GM19193 (cell line): ENCODE data around the gene KHNYN.

Experiments
- POLR2A ChIP-seq: IDR thresholded peaks from 4 replicates; pipeline ENCODE4 v1.6.1; 2011; ENCODE audit not compliant: insufficient read depth, insufficient read length; ENCODE audit errors: extremely low read depth

KHNYN gene

GRCh38 chr14:24426912-24427536 is 2.7 kb upstream of the KHNYN start:
- TF ChIP-seq POLR2A = no peak

DNA sequence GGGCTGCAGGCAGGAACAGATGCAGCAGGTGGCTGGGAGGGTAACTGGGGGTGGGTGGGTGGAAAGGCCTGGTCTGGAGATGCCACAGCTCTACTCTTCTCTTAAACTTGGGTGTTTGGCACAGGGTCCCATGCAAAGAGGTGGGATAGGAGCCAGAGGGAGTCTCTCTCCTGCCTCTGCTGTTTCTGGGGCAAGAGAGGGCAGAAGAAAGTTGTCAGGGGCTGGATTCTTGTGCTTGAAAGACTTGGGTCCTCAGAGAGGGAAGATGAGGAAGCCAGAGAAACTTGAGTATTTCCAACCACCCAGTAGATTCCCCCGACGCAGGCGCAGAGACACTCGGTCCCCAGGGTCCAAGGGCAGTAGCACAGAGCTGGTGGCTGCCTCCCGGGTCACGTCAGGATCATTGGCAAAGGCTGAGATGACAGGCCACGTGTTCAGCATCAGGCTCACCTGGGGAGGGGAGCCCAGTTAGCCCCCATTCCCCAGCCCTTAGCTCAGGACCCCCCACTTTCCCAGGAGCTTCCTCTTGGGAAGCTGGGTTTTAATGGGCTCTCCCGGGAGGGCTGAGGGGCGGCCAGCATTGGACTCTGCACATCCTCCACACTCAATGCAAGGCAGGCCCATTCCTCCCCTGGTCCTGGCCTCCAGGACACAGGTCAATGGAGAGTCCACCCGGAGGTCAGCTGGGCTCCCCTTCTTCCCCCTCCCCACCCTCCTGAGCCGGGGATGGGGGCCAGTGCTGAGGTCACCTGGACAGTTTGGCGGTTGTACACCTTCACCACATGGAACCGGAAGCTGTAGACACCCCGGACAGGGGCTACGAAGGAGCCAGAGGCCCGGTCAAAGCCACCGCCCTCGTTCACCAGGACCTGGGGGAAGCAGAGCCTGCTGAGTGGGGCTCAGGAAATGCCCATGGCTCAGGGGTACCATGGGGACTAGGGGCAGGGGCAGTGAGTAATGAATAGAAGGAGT is 1.9 kb upstream of the KHNYN start:
- TF ChIP-seq POLR2A = no peak

GRCh38 chr14:24428628-24429394 is 943 bp upstream of the KHNYN start:
- no peak for TF ChIP-seq POLR2A

- TF ChIP-seq POLR2A = no peak
These were observed 458 bp downstream of the KHNYN start for GRCh38 chr14:24430143-24430681.

GRCh38 chr14:24430682-24431568 is 1.2 kb downstream of the KHNYN start:
- no peak for TF ChIP-seq POLR2A

- no peak for TF ChIP-seq POLR2A
These were observed 2.0 kb downstream of the KHNYN start for GRCh38 chr14:24431569-24432258.

GRCh38 chr14:24432259-24433131 is 2.7 kb downstream of the KHNYN start:
- TF ChIP-seq POLR2A = peak; percentile 15

- no peak for TF ChIP-seq POLR2A
These were observed 4.3 kb downstream of the KHNYN start for GRCh38 chr14:24434036-24434435.

DNA sequence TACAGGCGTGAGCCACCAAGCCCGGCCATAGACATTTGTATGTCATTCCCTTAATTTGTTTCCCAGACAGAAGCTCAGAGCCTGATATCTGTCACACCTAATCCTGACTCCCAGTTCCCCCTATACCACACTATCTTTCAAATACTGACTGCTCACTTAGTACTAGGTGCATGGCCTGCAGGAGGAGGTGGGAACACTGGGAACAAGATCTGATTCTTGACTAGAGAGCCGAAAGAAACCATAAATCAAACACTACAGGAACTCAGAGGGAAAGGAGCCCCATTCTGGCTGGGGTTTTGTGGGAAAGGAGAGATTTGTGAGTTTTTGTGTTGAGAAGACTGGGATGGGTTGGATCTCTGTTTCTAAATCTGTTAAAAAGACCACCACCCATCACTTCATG is 4.9 kb downstream of the KHNYN start:
- TF ChIP-seq POLR2A = no peak

DNA sequence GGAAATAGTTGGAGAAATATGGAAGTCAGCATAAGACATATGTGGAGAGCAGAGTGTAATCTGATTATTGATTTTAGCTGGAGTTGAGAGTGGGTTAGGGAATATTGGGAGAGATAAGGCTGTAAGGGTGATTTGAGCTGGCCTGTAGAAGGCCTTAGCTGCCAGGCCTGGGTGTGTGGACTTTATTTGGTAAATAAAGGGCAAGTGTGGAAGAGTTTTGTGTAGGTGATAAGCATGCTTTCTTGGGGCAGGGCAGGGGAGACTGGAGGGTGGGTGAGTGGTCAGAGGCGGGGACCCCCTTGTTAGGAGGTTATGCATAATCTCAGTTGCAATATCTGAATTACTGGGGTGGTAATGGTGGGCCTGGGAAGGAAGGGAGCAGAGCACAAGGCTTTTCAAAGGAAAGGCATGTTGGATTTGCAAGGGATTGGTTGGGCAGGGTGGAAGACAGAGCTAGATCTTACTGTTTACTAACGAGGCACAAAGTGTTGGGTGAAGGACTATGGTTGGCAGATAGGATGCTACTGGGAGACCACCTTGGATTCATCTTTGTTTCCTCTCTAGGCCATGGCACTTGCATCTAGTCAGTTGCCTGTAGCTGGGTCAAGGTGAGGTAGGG is 5.5 kb downstream of the KHNYN start:
- TF ChIP-seq POLR2A = no peak

DNA sequence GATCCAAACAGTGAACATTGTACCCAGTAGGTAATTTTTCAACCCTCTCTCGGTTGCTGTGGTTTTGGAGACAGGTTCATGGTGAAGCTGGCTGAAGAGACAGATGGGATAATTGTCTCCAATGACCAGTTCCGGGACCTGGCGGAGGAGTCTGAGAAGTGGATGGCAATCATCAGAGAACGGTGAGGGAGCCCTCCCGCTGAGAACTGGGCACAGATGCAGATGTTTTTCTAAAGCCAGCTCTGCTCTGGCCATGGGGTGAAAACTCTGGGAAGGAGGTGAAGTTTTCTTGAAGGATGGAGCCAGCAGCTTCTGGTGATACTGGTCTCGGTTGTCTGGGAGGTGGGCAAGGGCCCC is 6.2 kb downstream of the KHNYN start:
- no peak for TF ChIP-seq POLR2A

DNA sequence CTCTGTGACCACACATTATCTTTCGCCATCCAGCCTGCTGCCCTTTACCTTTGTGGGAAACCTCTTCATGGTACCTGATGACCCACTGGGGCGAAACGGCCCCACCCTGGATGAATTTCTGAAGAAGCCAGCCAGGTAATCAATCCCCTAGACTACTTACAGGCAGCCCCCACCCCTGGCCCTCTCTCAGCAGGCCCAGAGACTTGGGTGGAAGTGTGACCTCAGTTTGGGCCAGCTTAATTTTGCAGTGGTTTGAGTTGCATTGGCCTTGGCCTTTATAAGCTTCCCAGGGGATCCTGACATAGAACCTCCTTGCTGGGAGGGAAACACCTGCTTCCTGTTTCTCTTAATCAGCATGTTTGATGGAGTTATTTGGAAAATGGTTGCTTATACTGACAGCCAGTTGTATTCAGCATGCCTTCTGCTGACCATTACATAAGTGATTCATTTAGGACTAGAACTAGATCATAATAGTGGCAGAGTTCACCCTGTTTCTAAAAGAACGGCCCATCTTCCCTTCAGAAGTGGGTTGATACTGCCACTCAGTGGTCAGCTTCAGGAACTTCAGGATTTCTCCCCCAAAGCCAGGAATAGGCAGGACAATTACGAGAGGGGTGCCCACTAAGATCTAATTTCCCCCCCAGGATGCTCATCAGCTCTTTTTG is 6.7 kb downstream of the KHNYN start:
- no peak for TF ChIP-seq POLR2A
